ENCODE data around the gene TSPAN11. TPM values are rescaled to one million over a fixed set of nuclear protein-coding genes. Genes with fewer than 3 reads are reported as not detected.

Gene TSPAN11
- total RNA-seq, 2 experiments from 2014 or later: not detected

DNA sequence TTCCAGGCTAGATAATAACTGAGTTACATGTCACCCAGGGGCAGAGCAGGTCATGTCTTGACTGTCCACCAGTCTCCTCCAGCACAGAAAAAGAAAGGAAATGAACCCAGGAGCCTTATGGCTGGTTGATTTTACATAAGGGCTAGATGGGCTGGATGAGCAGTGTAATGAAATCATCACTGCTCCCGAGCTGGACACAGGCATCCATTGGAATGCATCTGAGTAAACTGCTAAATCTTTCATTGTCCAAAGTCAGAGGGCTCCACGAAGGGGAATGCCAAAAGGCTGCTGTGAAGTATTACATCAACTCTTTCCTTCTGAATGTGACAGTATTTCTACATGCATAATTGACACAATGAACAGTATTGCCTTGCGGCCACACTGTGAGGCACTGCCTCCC lies 30.1 kb upstream of the TSPAN11 start:
- POLR2A ChIA-PET: no interaction called here
- H3K4me1 Mint-ChIP-seq: no peaks in the 10 kb centered on the region

DNA sequence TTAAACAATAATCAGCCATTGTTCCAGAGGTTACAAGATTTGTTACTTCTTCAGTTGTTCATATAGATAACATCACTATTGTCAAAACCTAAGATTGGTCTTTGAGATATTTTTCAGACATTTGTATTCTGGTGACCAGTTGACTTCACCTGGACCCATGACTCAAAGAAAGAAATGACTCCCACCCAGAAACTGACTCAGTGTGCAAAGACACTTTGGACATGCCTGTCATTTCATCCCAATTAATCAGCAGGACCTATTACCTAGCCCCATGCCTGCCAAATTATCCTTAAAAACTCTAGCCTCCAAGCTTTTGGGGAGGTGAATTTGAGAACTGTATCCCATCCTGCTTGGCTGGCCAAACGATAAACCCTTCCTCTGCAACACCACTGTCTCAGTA lies 27.7 kb upstream of the TSPAN11 start:
- CTCF ChIA-PET: no interaction called here

More for the DNA sequence above, 30.1 kb upstream of the TSPAN11 start:
- Mint-ChIP-seq H3K9me3 (ENCODE audit: low read depth) (no peaks in the 10 kb centered on the region), H3K27ac (no peak overlapping the region), H3K4me3 (no peak overlapping the region), H3K27me3 (peaks cover 23% of the 10 kb centered on the region), H3K36me3 (ENCODE audit: low read depth) (no peaks in the 10 kb centered on the region)
- DNase-seq (no peak), ATAC-seq (no peak)
- CTCF ChIA-PET: no interaction called here
- intact Hi-C loops (cut with DNase I, micrococcal nuclease): no loop called here

DNA sequence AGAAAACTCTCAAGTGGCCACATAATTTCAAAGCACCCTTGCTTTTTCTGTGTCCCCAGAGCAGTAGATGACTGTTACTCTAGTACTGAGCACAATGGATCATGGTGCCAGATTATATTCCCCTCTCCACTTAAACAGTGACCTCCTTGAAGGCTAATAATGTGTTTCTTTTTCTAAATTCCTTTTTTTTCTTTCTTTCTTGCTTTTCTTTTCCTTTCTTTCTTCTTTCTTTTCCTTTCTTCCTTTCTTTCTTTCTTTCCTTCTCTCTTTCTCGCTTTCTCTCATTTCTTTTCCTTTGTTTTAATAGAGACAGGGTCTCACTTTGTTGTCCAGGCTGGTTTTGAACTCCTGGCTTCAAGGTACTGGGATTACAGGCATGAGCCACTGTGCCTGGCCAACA lies 26.2 kb upstream of the TSPAN11 start:
- ATAC-seq: no peak
- DNase-seq: no peak
- no peaks in the 10 kb centered on the region for H3K36me3 Mint-ChIP-seq (ENCODE audit: low read depth)
- no peaks in the 10 kb centered on the region for H3K9me3 Mint-ChIP-seq (ENCODE audit: low read depth)
- intact Hi-C loops (cut with DNase I, micrococcal nuclease): no loop called here
- peaks cover 18% of the 10 kb centered on the region for H3K27me3 Mint-ChIP-seq
- H3K27ac Mint-ChIP-seq: no peak overlapping the region
- H3K4me1 Mint-ChIP-seq: no peaks in the 10 kb centered on the region
- H3K4me3 Mint-ChIP-seq: no peak overlapping the region
- ChIA-PET CTCF (interaction anchor here (0.6 to 0.7 kb wide), 2 partner anchors 86 to 1290 kb away, joined by 3 to 5 read pairs; no protein-coding TSS in a partner anchor), POLR2A (no interaction called here)

More for the DNA sequence above, 27.7 kb upstream of the TSPAN11 start:
- Mint-ChIP-seq H3K9me3 (ENCODE audit: low read depth) (no peaks in the 10 kb centered on the region), H3K27ac (no peak overlapping the region), H3K4me3 (no peak overlapping the region), H3K27me3 (peaks cover 20% of the 10 kb centered on the region), H3K36me3 (ENCODE audit: low read depth) (no peaks in the 10 kb centered on the region), H3K4me1 (no peaks in the 10 kb centered on the region)
- intact Hi-C loops (cut with DNase I, micrococcal nuclease): no loop called here
- POLR2A ChIA-PET: no interaction called here
- ATAC-seq (no peak), DNase-seq (no peak)

DNA sequence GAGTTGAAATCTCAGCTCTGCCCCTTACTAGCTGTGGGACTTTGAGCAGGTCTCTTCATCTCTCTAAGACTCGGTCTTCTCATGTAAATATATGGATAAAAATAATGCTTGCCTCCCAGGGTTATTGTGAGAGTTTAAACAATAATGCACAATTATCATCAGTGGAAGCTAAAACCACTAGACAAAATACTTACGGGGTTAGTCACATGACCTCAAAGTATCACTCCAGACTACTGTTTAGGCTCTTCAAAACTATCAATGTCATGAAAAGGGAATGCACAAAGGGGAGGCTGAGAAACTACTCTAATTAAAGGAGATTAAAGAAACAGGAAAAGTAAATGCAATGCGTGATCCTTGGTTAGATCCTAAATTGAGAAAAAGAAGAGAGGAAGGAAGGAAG lies 24.5 kb upstream of the TSPAN11 start:
- ChIA-PET POLR2A (no interaction called here), CTCF (no interaction called here)
- no peaks in the 10 kb centered on the region for H3K9me3 Mint-ChIP-seq (ENCODE audit: low read depth)
- H3K27ac Mint-ChIP-seq: no peak overlapping the region
- no peak overlapping the region for H3K4me3 Mint-ChIP-seq
- ATAC-seq (no peak), DNase-seq (no peak)
- H3K4me1 Mint-ChIP-seq: no peaks in the 10 kb centered on the region
- no peaks in the 10 kb centered on the region for H3K36me3 Mint-ChIP-seq (ENCODE audit: low read depth)
- intact Hi-C loops (cut with DNase I, micrococcal nuclease): no loop called here
- H3K27me3 Mint-ChIP-seq: peaks cover 15% of the 10 kb centered on the region

DNA sequence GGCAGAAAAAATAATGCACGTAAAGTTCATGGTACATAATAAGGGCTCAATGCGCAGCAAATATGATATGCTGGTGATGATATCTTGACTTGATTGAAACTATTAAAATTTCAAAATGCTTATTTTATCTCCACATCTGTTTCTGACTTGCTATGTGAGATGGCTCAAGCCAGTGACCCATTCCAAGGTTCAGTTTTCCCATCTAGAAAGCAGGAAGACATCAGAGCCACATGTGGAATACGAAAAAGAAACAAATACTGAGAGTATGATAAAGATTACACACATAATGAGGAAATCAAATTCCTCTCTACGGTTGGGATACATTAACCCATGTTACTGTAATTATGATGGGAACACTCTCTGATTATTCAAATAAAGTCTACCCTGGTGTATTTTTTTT lies 24.0 kb upstream of the TSPAN11 start:
- Mint-ChIP-seq H3K27me3 (peaks cover 12% of the 10 kb centered on the region), H3K9me3 (ENCODE audit: low read depth) (no peaks in the 10 kb centered on the region), H3K36me3 (ENCODE audit: low read depth) (no peaks in the 10 kb centered on the region), H3K27ac (no peak overlapping the region), H3K4me1 (no peaks in the 10 kb centered on the region), H3K4me3 (no peak overlapping the region)
- POLR2A ChIA-PET: no interaction called here
- intact Hi-C loops (cut with DNase I, micrococcal nuclease): no loop called here
- no peak for ATAC-seq
- CTCF ChIA-PET: no interaction called here
- DNase-seq: no peak

DNA sequence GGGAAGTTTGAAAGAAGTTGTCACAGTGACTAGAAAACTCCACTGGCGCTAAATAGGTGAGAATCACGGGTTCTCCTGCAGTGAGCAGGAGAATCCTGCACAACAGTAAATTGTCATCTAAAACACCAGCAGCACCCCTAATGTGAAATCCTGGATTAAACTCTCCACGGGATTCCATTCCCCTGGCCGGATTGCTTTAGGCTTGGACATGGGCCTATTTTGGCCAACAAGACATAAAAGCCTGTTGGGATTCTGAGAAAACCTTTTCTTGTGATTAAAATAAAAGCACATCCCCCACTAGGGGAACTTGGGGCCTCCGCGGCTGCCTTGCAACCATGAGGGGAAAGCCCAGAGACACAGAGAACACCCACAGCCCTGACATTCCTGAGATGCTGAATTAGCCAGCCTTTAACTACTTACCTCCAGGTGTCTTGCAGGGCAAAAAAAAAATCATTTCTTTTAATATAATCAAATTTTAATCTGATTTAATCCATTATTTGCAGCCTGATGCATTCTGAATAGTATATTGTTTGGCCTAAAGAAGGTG lies 21.0 kb upstream of the TSPAN11 start:
- Mint-ChIP-seq H3K27me3 (peaks cover 2% of the 10 kb centered on the region), H3K36me3 (ENCODE audit: low read depth) (no peaks in the 10 kb centered on the region), H3K9me3 (ENCODE audit: low read depth) (no peaks in the 10 kb centered on the region), H3K27ac (no peak overlapping the region), H3K4me3 (no peak overlapping the region), H3K4me1 (no peaks in the 10 kb centered on the region)
- POLR2A ChIA-PET: no interaction called here
- CTCF ChIA-PET: no interaction called here
- DNase-seq (no peak), ATAC-seq (no peak)
- intact Hi-C loops (cut with DNase I, micrococcal nuclease): no loop called here

DNA sequence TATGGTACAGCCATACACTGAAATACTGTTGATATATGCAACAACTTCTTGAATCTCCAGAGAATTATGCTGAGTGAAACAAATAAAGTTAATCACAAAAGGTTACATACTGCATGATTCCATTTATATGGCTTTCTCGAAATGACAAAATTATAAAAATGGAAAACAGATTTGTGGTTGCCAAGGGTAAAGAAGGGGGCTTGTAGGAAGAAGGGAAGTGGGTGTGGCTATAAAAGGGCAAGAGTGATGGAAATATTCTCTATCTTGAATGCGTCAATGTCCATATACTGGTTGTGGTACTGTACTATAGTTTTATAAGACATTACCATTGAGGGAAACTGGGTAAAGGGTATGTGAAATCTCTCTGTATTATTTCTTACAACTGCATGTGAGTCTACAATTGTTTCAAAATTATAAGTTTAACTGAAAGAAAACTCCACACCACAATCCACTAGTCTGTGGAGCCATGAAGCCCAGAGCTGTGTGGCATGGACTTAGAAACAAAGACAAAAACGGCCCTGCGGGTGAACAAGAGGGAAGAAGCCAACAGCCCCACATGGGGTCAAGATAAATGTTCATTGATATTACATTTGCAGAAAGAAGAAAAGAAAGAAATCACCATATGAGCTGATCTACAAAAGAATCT lies 18.3 kb upstream of the TSPAN11 start:
- Mint-ChIP-seq H3K4me3 (no peak overlapping the region), H3K36me3 (ENCODE audit: low read depth) (no peaks in the 10 kb centered on the region), H3K9me3 (ENCODE audit: low read depth) (no peaks in the 10 kb centered on the region), H3K27ac (no peak overlapping the region), H3K4me1 (no peaks in the 10 kb centered on the region), H3K27me3 (peaks cover 3% of the 10 kb centered on the region)
- DNase-seq (no peak), ATAC-seq (no peak)
- intact Hi-C loops (cut with DNase I, micrococcal nuclease): no loop called here
- CTCF ChIA-PET: interaction anchor here (0.7 kb wide), 1 partner anchor 12 kb away, joined by 3 read pairs; no protein-coding TSS in a partner anchor
- POLR2A ChIA-PET: no interaction called here

DNA sequence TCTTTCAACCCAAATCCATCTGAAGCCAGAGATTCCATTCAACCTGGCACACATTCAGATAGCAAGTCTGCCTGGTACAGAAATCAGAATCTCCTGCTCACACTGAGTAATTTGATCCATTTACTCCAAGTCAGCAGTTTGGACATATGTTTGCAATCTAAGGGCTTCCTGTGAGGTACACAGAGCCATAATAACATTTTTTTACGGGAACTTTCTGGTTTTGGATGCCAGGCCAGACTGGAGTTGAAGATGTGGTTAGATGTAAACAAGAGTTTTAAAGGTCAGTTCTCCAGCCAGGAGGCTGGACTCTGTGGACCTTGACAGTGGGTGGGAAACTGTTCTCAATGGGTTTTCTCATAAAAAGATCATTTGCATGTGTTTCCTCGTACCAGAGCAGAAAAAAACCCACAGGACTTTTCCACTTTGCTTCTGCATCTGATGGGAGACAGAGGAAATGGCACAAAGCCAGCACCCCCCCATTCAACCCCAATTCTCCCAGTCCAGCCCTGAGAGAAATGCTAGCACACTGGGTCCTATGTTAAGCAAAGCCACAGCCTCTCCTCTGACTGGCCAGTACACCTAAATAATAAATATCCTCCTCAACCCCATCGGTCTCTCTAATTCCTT lies 17.7 kb upstream of the TSPAN11 start:
- H3K4me3 Mint-ChIP-seq: no peak overlapping the region
- H3K4me1 Mint-ChIP-seq: no peaks in the 10 kb centered on the region
- no peak for DNase-seq
- CTCF ChIA-PET: interaction anchor here (0.7 kb wide), 1 partner anchor 13 kb away, joined by 3 read pairs; no protein-coding TSS in a partner anchor
- no peak overlapping the region for H3K27ac Mint-ChIP-seq
- peaks cover 3% of the 10 kb centered on the region for H3K27me3 Mint-ChIP-seq
- POLR2A ChIA-PET: no interaction called here
- no peak for ATAC-seq
- H3K9me3 Mint-ChIP-seq (ENCODE audit: low read depth): no peaks in the 10 kb centered on the region
- no peaks in the 10 kb centered on the region for H3K36me3 Mint-ChIP-seq (ENCODE audit: low read depth)
- intact Hi-C loops (cut with DNase I, micrococcal nuclease): no loop called here

DNA sequence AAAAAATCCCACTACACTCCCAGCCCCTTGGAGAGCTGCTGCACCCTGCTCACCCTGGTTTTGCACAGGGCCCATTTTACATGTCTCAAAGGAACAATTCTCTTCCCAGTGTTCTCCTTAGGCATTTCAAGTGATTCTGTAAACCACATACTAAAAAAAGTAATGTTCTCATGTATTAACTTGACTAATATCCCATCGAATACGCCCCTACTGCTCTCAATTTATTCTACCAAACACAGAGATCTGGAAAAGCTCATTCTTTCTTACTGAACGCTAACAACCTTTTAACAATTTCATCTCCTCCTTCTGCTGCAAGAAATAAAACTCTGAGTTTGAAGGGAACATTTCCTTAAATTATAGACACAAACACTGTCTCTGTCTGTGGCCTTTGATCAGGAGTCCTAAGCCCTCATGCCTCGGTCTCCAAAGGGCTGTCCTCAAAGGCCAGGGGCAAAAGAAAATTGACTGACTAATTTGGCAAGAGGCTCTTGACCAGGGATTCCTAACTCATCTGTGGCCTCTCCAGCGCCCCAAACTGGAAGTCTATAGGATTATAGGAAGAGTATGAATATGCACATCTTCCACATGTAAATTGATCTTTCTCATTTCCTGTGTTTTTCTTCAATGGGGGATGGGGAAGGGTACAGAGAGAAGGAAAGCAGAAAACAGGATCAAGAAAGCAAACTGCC lies 17.1 kb upstream of the TSPAN11 start:
- Mint-ChIP-seq H3K4me1 (no peaks in the 10 kb centered on the region), H3K27ac (no peak overlapping the region), H3K4me3 (no peak overlapping the region), H3K27me3 (peaks cover 5% of the 10 kb centered on the region), H3K9me3 (ENCODE audit: low read depth) (no peaks in the 10 kb centered on the region), H3K36me3 (ENCODE audit: low read depth) (no peaks in the 10 kb centered on the region)
- ATAC-seq (no peak), DNase-seq (no peak)
- CTCF ChIA-PET: interaction anchor here (1.4 kb wide), 1 partner anchor 24 kb away, joined by 5 read pairs; no protein-coding TSS in a partner anchor
- POLR2A ChIA-PET: no interaction called here
- intact Hi-C loops (cut with DNase I, micrococcal nuclease): no loop called here

DNA sequence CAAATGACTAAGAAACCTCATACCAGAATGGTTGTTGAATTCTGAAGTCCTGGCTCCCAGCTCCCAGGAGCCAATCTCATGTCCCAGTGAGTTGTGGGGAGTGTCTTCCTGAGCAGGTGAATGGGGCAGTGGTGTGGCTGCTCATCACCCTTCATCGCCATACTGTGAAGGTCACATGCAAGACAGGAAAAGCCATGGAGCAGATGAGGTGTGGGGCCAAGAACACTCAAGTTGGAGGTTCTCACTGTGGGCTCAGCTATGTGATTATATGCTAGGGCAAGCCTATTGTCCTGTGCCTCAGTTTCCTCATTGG lies 16.6 kb upstream of the TSPAN11 start:
- ChIA-PET CTCF (interaction anchor here (1.4 kb wide), 1 partner anchor 25 kb away, joined by 5 read pairs; no protein-coding TSS in a partner anchor), POLR2A (no interaction called here)
- Mint-ChIP-seq H3K27ac (no peak overlapping the region), H3K9me3 (ENCODE audit: low read depth) (no peaks in the 10 kb centered on the region), H3K4me3 (no peak overlapping the region), H3K36me3 (ENCODE audit: low read depth) (no peaks in the 10 kb centered on the region), H3K27me3 (peaks cover 5% of the 10 kb centered on the region), H3K4me1 (no peaks in the 10 kb centered on the region)
- DNase-seq (no peak), ATAC-seq (no peak)
- intact Hi-C loops (cut with DNase I, micrococcal nuclease): no loop called here

DNA sequence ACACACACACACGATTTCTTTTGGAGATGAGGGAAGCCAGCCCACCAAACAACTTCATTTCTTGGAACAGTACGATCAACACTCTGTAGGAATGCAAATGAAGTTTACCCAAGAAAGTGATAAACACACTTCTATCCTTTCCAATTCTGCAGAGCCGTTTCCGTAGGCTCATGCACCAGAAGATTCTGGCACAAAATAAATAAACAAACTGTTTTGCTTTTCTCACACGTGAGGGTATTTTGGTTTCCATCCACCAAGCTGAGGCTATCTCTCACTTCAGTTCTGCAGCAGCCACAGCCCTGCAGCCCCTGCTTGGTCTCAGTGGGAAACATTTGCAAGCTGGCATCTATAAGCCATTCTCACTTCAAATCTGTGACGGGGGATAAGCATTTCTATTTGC lies 15.3 kb upstream of the TSPAN11 start:
- Mint-ChIP-seq H3K36me3 (ENCODE audit: low read depth) (no peaks in the 10 kb centered on the region), H3K4me3 (no peak overlapping the region), H3K9me3 (ENCODE audit: low read depth) (no peaks in the 10 kb centered on the region), H3K27ac (no peak overlapping the region), H3K27me3 (peaks cover 5% of the 10 kb centered on the region), H3K4me1 (no peaks in the 10 kb centered on the region)
- POLR2A ChIA-PET: no interaction called here
- no peak for DNase-seq
- intact Hi-C loops (cut with DNase I, micrococcal nuclease): no loop called here
- CTCF ChIA-PET: no interaction called here
- no peak for ATAC-seq

DNA sequence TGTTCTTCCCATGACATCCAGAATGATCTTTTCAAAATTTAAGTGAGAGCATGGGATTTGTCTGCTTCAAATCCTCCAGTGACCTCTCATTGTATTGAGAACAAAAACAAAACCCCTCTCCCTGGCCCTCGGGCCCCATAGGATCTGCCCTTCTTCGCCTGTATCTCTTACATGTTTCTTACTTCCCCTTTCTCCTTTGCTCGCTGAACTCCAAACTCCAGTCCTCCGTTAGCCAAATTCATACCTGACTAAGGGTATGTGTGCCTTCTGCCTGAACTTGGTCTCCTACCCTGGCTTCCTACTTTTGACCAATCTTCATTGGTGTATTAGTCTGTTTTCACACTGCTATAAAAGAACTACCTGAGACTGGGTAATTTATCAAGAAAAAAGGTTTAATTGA lies 13.2 kb upstream of the TSPAN11 start:
- Mint-ChIP-seq H3K36me3 (ENCODE audit: low read depth) (no peaks in the 10 kb centered on the region), H3K27me3 (peaks cover 5% of the 10 kb centered on the region), H3K4me3 (no peak overlapping the region), H3K27ac (no peak overlapping the region), H3K9me3 (ENCODE audit: low read depth) (no peaks in the 10 kb centered on the region), H3K4me1 (no peaks in the 10 kb centered on the region)
- ChIA-PET CTCF (no interaction called here), POLR2A (no interaction called here)
- DNase-seq: no peak
- ATAC-seq: no peak
- intact Hi-C loops (cut with DNase I, micrococcal nuclease): no loop called here

Data from activated CD4-positive, alpha-beta T cell treated with anti-CD3 and anti-CD28 coated beads for 36 hours (primary cell).